ENCODE measurements around the gene OSMR.

DNA sequence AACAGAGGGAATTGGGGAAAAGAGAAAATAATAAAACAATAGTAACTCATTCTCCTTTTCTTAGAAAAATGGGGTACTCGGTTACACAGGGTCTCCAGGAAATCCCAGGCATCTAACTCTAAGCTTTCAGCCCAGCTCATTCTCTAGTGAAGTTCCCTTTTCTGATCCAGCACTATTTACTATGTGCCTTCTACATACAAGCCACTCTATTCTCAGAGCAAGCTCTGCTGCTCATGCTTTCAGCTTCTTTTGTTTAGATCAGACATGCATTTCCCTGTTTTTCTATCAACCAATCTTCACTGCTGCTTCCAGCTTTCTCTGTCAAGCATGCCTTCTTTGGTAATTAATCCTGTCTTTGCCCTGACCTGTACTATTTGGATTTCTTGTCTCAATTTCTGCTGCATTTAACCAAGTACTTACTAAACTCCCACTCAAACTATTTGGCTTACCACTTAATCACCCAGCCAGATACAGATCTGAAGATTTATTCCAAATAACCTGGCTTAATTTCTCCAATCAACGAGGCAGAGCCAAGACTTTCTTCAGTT lies 25.3 kb downstream of the OSMR start:
- TF ChIP-seq CTCF (IDR thresholded peaks at IDR 0.05) (no peak), EZH2 (IDR thresholded peaks at IDR 0.05; ENCODE audit: borderline replicate concordance, insufficient read depth, low read depth, low read length, poor library complexity, severe bottlenecking) (no peak)
